Common myeloid progenitor, CD34-positive (primary cell): ENCODE measurements around the gene OCA2.
"Not testable (repeated sequence)": the region's sequence is repeated elsewhere in the genome, so short reads cannot be mapped to it uniquely, and the experiment has no call there.

ENCODE experiments used
- CTCF ChIA-PET: fragments of 350-600 bp; sonication (Branson Sonifier 250); formaldehyde crosslinking; loops from one replicate; lab custom pipeline; 2021; ENCODE audit warnings: antibody characterized with exemption; lab: Charles Lee
- POLR2A ChIA-PET: fragments of 350-600 bp; sonication (Branson Sonifier 250); formaldehyde crosslinking; loops from one replicate; lab custom pipeline; 2021; ENCODE audit warnings: antibody characterized with exemption; lab: Charles Lee
- DNase-seq, 3 donors: peaks; one replicate each; pipeline versions ENCODE4 v3.0.0 to v3.0.0-alpha.2; 2013
- H3K27ac ChIP-seq, 2 experiments: 1 replicate in 1 of 2; 2 replicates in 1 of 2; pipeline ENCODE4 v1.7.0; 2013; ENCODE audit warnings: inconsistent platforms in 2 of 2, low read length in 2 of 2, mild to moderate bottlenecking in 2 of 2, low read depth in 1 of 2, moderate library complexity in 1 of 2; ENCODE audit not compliant: severe bottlenecking in 2 of 2, insufficient read depth in 1 of 2, poor library complexity in 1 of 2
- H3K27me3 ChIP-seq, 5 experiments: replicated peaks in 2 of 5; 1 replicate in 3 of 5; 2 replicates in 2 of 5; pipeline versions ENCODE4 v1.6.1 to v1.7.0; 2013; ENCODE audit warnings: low read length in 4 of 5, mild to moderate bottlenecking in 2 of 5, moderate library complexity in 2 of 5, inconsistent platforms in 1 of 5; ENCODE audit not compliant: insufficient read depth in 5 of 5, control insufficient read depth in 4 of 5
- H3K36me3 ChIP-seq, 4 experiments: 1 replicate in 2 of 4; 2 replicates in 2 of 4; pipeline versions ENCODE4 v1.6.1 to v1.7.0; 2013; ENCODE audit warnings: low read length in 3 of 4, control low read depth in 1 of 4, mild to moderate bottlenecking in 1 of 4; ENCODE audit not compliant: control insufficient read depth in 4 of 4, insufficient read depth in 4 of 4
- H3K4me1 ChIP-seq, 4 experiments: 1 replicate in 3 of 4; 2 replicates in 1 of 4; pipeline versions ENCODE4 v1.6.1 to v1.7.1; 2013; ENCODE audit warnings: low read length in 3 of 4, mild to moderate bottlenecking in 3 of 4, control low read depth in 1 of 4, inconsistent platforms in 1 of 4, moderate library complexity in 1 of 4; ENCODE audit not compliant: control insufficient read depth in 4 of 4, insufficient read depth in 4 of 4; ENCODE audit errors: control extremely low read depth in 1 of 4
- H3K4me3 ChIP-seq, 7 experiments: 1 replicate in 4 of 7; 2 replicates in 3 of 7; pipeline versions ENCODE4 v1.5.1 to v1.7.0; 2013; ENCODE audit warnings: mild to moderate bottlenecking in 7 of 7, low read length in 6 of 7, moderate library complexity in 6 of 7, inconsistent platforms in 2 of 7, low read depth in 2 of 7, control low read depth in 1 of 7; ENCODE audit not compliant: insufficient read depth in 4 of 7, control insufficient read depth in 1 of 7; ENCODE audit errors: extremely low read depth in 1 of 7
- H3K9me3 ChIP-seq, 5 experiments: 1 replicate in 4 of 5; 2 replicates in 1 of 5; pipeline versions ENCODE4 v1.6.1 to v1.7.1; 2013; ENCODE audit warnings: low read length in 4 of 5, mild to moderate bottlenecking in 2 of 5, inconsistent platforms in 1 of 5, low read depth in 1 of 5, moderate library complexity in 1 of 5; ENCODE audit not compliant: control insufficient read depth in 4 of 5, insufficient read depth in 2 of 5; ENCODE audit errors: control extremely low read depth in 1 of 5
- WGBS: methylation state at CpG from one replicate; pipeline ENCODE4 v1.1.5; 2013; ENCODE audit not compliant: insufficient coverage; 5-methylcytosine and 5-hydroxymethylcytosine counted together

OCA2 gene

DNA sequence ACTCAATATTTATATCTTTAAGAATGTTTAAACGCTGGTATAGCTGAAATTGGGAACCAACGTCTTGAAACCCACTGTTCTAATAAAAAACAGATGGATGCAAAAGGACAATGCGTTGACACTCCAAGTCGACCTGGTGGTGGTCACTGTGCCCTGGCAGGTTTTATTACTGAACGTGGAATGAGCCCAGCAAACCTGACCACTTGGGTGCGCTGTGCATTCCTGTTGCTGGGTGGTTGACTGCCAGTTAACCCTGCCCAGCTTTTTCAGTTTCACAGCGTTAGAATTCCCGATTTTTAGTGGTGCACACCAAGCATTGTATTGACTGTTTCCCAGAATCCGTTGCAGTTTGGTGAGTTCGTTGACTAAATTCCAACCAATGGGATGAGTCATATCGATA, 384.4 kb downstream of the OCA2 start:
- WGBS: 85% methylated on average over 11 of the region's 11 CpGs
- H3K27ac ChIP-seq: no peak overlapping the region
- ChIA-PET POLR2A (interaction anchor here (0.6 kb wide), 1 partner anchor 314 kb away, joined by 3 read pairs; no protein-coding TSS in a partner anchor), CTCF (no interaction called here)
- no peaks in the 10 kb centered on the region for H3K27me3 ChIP-seq
- no peak for DNase-seq
- H3K4me3 ChIP-seq: no peak overlapping the region
- peaks cover 0 to 10% (median 7%) of the 10 kb centered on the region in 5 experiments for H3K9me3 ChIP-seq
- H3K36me3 ChIP-seq: no peaks in the 10 kb centered on the region
- no peaks in the 10 kb centered on the region for H3K4me1 ChIP-seq

DNA sequence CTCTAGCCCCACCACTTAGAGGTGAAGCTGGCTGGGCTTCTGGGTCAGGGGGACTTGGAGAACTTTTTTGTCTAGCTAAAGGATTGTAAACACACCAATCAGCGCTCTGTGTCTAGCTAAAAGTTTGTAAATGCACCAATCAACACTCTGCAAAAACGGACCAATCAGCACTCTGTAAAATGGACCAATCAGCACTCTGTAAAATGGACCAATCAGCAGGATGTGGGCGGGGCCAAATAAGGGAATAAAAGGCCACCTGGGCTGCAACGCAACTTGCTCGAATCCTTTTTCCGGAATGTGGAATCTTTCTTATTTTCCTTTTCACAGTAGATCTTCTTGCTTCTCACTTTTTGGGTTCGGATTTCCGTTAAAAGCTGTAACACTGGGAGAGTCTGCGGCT, 385.3 kb downstream of the OCA2 start:
- H3K4me1 ChIP-seq, H3K36me3 ChIP-seq, DNase-seq, H3K9me3 ChIP-seq, CTCF ChIA-PET, H3K27ac ChIP-seq, H3K4me3 ChIP-seq, H3K27me3 ChIP-seq: not testable (repeated sequence)
- POLR2A ChIA-PET: interaction anchor here (0.6 kb wide), 1 partner anchor 314 kb away, joined by 3 read pairs; no protein-coding TSS in a partner anchor
- 89% methylated on average over 9 of the region's 9 CpGs for WGBS

DNA sequence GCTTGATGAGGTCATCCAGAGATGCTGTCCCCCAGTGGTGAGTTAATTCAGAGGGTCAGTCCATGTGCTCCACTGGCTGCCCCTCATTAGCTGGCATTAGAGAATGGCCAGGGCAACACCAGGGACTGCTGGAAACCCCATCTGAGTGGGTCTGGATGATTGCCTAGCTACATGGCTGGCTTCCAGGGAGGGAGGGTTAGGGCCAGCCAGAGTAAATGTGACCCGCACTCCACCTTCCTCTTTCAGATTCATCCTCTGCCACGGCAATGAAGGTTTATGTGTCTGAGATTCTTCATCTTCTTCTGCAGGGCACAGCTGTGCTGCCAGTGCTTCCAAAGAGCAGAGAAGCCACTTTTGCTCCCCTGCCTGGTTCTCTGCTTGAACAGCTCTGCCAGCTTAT, 391.9 kb downstream of the OCA2 start:
- Histone ChIP-seq H3K4me3 (no peak overlapping the region), H3K27me3 (no peaks in the 10 kb centered on the region), H3K27ac (no peak overlapping the region), H3K4me1 (no peaks in the 10 kb centered on the region), H3K9me3 (peaks cover 0 to 5% (median 3%) of the 10 kb centered on the region in 5 experiments), H3K36me3 (no peaks in the 10 kb centered on the region)
- WGBS: 83% methylated on average over 2 of the region's 2 CpGs
- no peak for DNase-seq
- POLR2A ChIA-PET: no interaction called here
- CTCF ChIA-PET: no interaction called here

DNA sequence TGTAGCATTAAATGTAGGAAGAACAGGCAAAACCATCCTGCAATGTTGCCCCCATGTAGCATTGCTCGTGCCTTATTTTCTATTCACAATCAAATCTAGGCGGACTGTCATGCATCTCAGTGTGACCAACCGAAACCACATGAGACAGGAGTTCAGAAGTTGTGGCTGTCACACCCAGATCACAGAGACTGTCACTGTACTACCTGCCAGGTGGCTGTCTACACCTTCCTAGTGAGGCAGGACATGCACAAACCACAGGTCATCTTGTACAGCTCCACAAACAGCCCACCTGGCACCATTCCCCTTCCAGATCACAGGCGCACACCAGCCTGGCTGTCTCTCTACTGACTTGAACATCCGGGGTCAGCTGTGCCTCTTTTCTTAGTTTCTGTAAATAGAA, 392.8 kb downstream of the OCA2 start:
- Histone ChIP-seq H3K4me1 (no peaks in the 10 kb centered on the region), H3K4me3 (no peak overlapping the region), H3K9me3 (peaks cover 0 to 5% (median 3%) of the 10 kb centered on the region in 5 experiments), H3K36me3 (no peaks in the 10 kb centered on the region), H3K27ac (no peak overlapping the region), H3K27me3 (no peaks in the 10 kb centered on the region)
- POLR2A ChIA-PET: no interaction called here
- 95% methylated on average over 4 of the region's 5 CpGs for WGBS
- DNase-seq: no peak
- CTCF ChIA-PET: no interaction called here

DNA sequence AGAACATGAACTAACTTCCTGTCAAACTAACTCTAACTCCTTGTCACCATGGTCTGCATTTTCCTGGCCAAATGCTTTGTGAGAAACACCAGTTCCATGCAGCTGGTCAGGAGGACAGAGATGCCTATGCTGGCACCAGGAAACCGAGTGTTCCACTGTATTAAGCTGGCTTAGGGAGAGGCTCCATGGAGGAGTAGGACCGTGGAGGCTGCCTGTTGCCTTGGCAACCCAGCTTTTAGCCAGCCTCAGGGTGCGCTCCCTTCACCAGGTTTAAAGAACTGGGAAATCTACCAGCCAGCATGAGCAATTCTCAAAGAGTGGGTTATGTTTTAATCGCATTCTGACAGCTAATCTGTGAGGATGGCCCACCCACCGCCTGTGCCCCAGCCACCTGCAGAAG, 394.1 kb downstream of the OCA2 start:
- H3K27me3 ChIP-seq: no peaks in the 10 kb centered on the region
- no peaks in the 10 kb centered on the region for H3K4me1 ChIP-seq
- ChIA-PET POLR2A (no interaction called here), CTCF (no interaction called here)
- peaks cover 0 to 4% (median 2%) of the 10 kb centered on the region in 5 experiments for H3K9me3 ChIP-seq
- 75% methylated on average over 4 of the region's 5 CpGs for WGBS
- H3K36me3 ChIP-seq: no peaks in the 10 kb centered on the region
- H3K4me3 ChIP-seq: no peak overlapping the region
- no peak overlapping the region for H3K27ac ChIP-seq
- DNase-seq: no peak
